Ascending aorta (tissue), 2 donors: ENCODE results near the gene ZMYND8. TPM values are rescaled to one million over a fixed set of nuclear protein-coding genes. Genes with fewer than 3 reads are reported as not detected.

Experiments used
- DNase-seq, 2 donors: peaks; one replicate each; pipeline ENCODE4 v3.0.0-alpha.2; 2019; ENCODE audit warnings: low spot score in 2 of 2
- H3K27ac ChIP-seq, 2 donors: fragments of 200-600 bp; sonication (generic); one replicate each; pipeline ENCODE4 v1.5.1; 2016 to 2017; ENCODE audit warnings: mild to moderate bottlenecking in 1 of 2
- H3K27me3 ChIP-seq: fragments of 200-600 bp; sonication (generic); one replicate; pipeline ENCODE4 v1.5.1; 2017
- H3K36me3 ChIP-seq, 2 donors: fragments of 200-600 bp; sonication (generic); one replicate each; pipeline ENCODE4 v1.5.1; 2016
- H3K4me1 ChIP-seq, 2 donors: fragments of 200-600 bp; sonication (generic); one replicate each; pipeline ENCODE4 v1.5.1; 2016 to 2017; ENCODE audit warnings: mild to moderate bottlenecking in 1 of 2
- H3K4me3 ChIP-seq, 2 donors: fragments of 200-600 bp; sonication (generic); one replicate each; pipeline ENCODE4 v1.5.1; 2016 to 2017; ENCODE audit warnings: mild to moderate bottlenecking in 1 of 2
- H3K9me3 ChIP-seq, 2 donors: fragments of 200-600 bp; sonication (generic); one replicate each; pipeline ENCODE4 v1.5.1; 2016
- CTCF ChIP-seq, 3 experiments: fragments of 200-600 bp in 2 of 3; fragments of 450-650 bp in 1 of 3; sonication (generic) in 2 of 3; IDR thresholded peaks; one replicate each; pipeline ENCODE4 v1.5.1; 2016 to 2019; ENCODE audit warnings: antibody characterized with exemption in 3 of 3, mild to moderate bottlenecking in 1 of 3, moderate library complexity in 1 of 3
- intact Hi-C: fragments of 100-400 bp; cut with DNase I; formaldehyde crosslinking; loops from one replicate; pipeline ENCODE4 v1.15.1; 2023
- total RNA-seq: library from RNA; depleted of rRNA; stranded (reverse); fragments of >200 nt; gene quantifications from one replicate; pipeline ENCODE4 v1.1.0, GENCODE V29; 2016

Gene ZMYND8
- total RNA-seq, 1 donor from 2014 or later = 23.2 TPM

DNA sequence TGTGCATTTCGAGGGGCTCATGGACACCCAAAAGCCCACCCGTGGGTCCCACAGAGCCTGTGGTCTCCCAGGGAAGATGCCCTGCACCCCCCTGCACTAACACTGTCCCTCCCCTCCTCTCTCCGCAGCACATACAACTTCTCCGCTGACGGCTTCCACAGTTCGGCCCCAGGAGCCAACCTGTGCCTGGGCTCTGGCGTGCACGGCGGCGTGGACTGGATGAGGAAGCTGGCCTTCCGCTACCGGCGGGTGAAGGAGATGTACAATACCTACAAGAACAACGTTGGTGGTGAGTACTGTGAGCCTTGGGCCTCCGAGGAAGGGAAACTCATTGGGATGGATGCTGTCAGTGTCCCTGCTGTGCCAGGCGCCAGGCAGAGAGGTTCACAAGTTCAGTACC lies 183.9 kb downstream of the ZMYND8 start:
- TF ChIP-seq CTCF (IDR thresholded peaks at IDR 0.05) = no peak
- Histone ChIP-seq H3K36me3 (no peaks in the 10 kb centered on the region), H3K27ac (no peak overlapping the region), H3K27me3 (no peaks in the 10 kb centered on the region), H3K4me1 (no peaks in the 10 kb centered on the region), H3K4me3 (no peak overlapping the region), H3K9me3 (no peaks in the 10 kb centered on the region)
- no peak for DNase-seq
- intact Hi-C loops = no loop called here

- intact Hi-C loops = no loop called here
- H3K4me3 ChIP-seq = no peak overlapping the region
- no peak overlapping the region for H3K27ac ChIP-seq
- no peak for DNase-seq
- H3K4me1 ChIP-seq = no peaks in the 10 kb centered on the region
- no peaks in the 10 kb centered on the region for H3K9me3 ChIP-seq
- no peaks in the 10 kb centered on the region for H3K36me3 ChIP-seq
- no peaks in the 10 kb centered on the region for H3K27me3 ChIP-seq
- TF ChIP-seq CTCF (IDR thresholded peaks at IDR 0.05) = no peak
Measured at GRCh38 chr20:47167846-47168245, 188.7 kb downstream of the ZMYND8 start.

- no peak overlapping the region for H3K4me3 ChIP-seq
- no peak for DNase-seq
- H3K27ac ChIP-seq = no peak overlapping the region
- no peak for TF ChIP-seq CTCF (IDR thresholded peaks at IDR 0.05)
- intact Hi-C loops = no loop called here
- H3K9me3 ChIP-seq = no peaks in the 10 kb centered on the region
- H3K36me3 ChIP-seq = no peaks in the 10 kb centered on the region
- no peaks in the 10 kb centered on the region for H3K4me1 ChIP-seq
- H3K27me3 ChIP-seq = no peaks in the 10 kb centered on the region
Measured at GRCh38 chr20:47165376-47165865, 191.1 kb downstream of the ZMYND8 start.

- no peak for TF ChIP-seq CTCF (IDR thresholded peaks at IDR 0.05)
- DNase-seq = no peak
- intact Hi-C loops = no loop called here
- no peaks in the 10 kb centered on the region for H3K27me3 ChIP-seq
- no peaks in the 10 kb centered on the region for H3K9me3 ChIP-seq
- H3K4me1 ChIP-seq = no peaks in the 10 kb centered on the region
- no peak overlapping the region for H3K4me3 ChIP-seq
- no peak overlapping the region for H3K27ac ChIP-seq
- H3K36me3 ChIP-seq = no peaks in the 10 kb centered on the region
Measured at GRCh38 chr20:47164140-47164539, 192.4 kb downstream of the ZMYND8 start.

GRCh38 chr20:47161411-47161810 lies 195.1 kb downstream of the ZMYND8 start:
- intact Hi-C loops = no loop called here
- Histone ChIP-seq H3K4me1 (no peaks in the 10 kb centered on the region), H3K9me3 (no peaks in the 10 kb centered on the region), H3K36me3 (no peaks in the 10 kb centered on the region), H3K27me3 (no peaks in the 10 kb centered on the region), H3K27ac (no peak overlapping the region), H3K4me3 (no peak overlapping the region)
- TF ChIP-seq CTCF (IDR thresholded peaks at IDR 0.05) = no peak
- no peak for DNase-seq

DNA sequence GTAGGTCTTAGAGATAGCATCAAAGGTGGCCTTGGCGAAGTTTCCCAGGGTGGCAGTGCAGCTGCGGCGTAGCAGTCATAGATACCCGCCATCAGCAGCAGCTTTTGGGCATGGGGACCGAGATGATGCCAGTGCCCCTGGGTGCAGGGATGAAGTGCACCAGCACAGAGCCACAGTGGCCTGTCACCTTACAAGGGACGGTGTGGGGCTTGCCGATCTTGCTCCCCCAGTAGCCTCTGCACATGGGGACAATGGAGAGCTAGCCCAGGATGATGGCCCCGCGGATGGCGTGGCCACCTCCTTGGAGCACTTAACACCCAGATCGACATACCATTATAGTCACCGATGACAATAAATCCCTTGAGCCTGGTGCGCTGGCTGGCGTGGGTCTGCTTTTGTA lies 195.5 kb downstream of the ZMYND8 start:
- H3K9me3 ChIP-seq = no peaks in the 10 kb centered on the region
- no peak overlapping the region for H3K4me3 ChIP-seq
- no peak for DNase-seq
- H3K27ac ChIP-seq = no peak overlapping the region
- intact Hi-C loops = no loop called here
- H3K4me1 ChIP-seq = no peaks in the 10 kb centered on the region
- H3K36me3 ChIP-seq = no peaks in the 10 kb centered on the region
- H3K27me3 ChIP-seq = no peaks in the 10 kb centered on the region
- TF ChIP-seq CTCF (IDR thresholded peaks at IDR 0.05) = no peak
